HG02763 (cell line): Measurements from ENCODE around the gene ANXA8.
"Not testable (repeated sequence)": the region's sequence is repeated elsewhere in the genome, so short reads cannot be mapped to it uniquely, and the experiment has no call there.

Experiments used
- ATAC-seq: cut with Tn5 transposase; IDR thresholded peaks from one replicate; pipeline ENCODE4 v1.9.1; 2021; ENCODE audit warnings: mild to moderate bottlenecking, moderate library complexity; ENCODE audit not compliant: unreplicated experiment

ANXA8 gene

GRCh38 chr10:47483923-47484322 lies at the start of gene ANXA8:
ANXA8 (minus strand) TSS chr10:47484115; CDS start chr10:47483933, 182 bp downstream.
- ATAC-seq, result not testable (repeated sequence)

DNA sequence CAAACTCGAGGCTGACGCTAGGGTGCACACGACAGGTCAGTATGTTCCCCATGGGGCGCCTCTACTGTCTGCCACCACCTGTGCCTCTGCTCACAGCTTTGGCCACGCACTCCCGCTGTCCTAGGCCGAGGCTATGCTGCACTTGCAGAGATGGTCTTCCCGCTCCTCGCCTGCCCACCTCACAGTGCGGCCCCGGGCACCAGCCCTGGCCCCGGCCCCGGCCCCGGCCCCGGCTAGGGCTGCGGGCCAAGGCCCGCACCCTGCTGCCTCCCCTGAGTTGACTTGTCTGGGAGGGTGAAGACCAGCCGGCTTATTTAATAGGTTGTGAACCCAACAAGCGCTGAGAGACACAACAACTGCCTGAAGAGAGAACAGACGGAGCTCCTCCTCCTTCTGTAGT lies 39.6 kb upstream of the ANXA8 start, which contains the start of gene AGAP9:
AGAP9 (minus strand) TSS at position 164 of the 400 bp plus-strand sequence; CDS start at position 52, 112 bp downstream.
- not testable (repeated sequence) for ATAC-seq

DNA sequence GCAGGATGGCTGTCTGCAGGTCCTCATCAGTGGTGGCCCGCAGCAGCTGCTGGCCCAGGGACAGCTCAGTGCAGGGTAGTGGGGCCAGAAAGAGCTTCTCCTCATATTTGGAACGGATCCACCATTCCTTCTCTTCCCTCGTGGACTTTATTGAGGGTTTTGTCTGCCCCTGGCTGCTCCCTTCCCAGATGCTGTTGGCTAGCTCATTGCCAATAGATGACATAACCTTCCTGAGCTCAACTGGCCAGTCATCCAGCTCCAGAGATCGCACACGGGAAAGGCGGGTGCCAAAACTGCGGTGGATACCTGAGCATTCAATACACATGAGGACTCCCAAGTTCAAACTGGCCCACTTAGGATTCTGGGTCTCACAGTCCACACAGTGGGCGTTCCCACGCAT lies 18.4 kb upstream of the ANXA8 start:
- not testable (repeated sequence) for ATAC-seq

DNA sequence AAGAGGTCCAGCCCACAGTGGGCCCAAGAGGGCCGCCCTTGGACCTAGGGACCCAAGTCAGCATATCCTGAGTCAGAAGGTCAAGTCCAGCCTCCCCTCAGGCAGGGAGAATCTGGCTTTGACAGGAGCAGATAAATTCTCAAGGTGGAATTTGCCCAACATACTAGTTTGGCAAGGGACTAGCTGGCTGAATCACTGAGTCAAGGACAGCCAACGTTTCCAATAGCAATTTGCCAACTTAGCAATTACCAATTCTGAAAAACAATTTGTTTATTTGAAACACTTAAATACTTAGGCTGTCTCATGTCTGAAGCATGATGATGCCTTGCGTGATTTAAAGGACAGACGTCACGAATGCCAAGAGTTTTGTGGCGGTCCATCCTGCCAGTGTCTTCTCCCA lies 10.3 kb upstream of the ANXA8 start:
- not testable (repeated sequence) for ATAC-seq

- not testable (repeated sequence) for ATAC-seq
Measured at GRCh38 chr10:47491600-47491999, 7.7 kb upstream of the ANXA8 start, which contains the start of gene FAM25G. FAM25G (minus strand) TSS chr10:47491700; CDS start chr10:47491674, 26 bp downstream.

- not testable (repeated sequence) for ATAC-seq
Measured at GRCh38 chr10:47489630-47490029, 5.7 kb upstream of the ANXA8 start.

- not testable (repeated sequence) for ATAC-seq
Measured at GRCh38 chr10:47485943-47486342, 2.0 kb upstream of the ANXA8 start.

DNA sequence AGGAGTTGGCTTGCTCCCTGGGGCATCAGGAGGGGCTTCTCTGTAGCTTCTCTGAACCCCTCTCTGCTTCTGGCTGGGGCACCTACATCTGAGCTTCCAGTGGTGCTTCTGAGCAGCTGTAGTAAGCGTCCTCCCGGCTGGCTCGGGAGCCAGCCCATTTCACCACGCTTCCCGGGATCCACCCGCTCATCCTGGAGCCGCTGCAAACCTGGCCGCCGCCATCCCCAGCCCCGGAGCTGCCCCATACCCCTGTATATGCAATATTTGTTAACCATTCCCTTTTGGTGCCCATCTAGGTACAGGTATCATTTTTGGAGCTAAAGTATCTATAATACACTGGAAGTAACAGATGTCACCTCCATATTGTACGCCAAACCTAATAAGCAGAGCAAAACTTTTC lies 871 bp upstream of the ANXA8 start:
- not testable (repeated sequence) for ATAC-seq

DNA sequence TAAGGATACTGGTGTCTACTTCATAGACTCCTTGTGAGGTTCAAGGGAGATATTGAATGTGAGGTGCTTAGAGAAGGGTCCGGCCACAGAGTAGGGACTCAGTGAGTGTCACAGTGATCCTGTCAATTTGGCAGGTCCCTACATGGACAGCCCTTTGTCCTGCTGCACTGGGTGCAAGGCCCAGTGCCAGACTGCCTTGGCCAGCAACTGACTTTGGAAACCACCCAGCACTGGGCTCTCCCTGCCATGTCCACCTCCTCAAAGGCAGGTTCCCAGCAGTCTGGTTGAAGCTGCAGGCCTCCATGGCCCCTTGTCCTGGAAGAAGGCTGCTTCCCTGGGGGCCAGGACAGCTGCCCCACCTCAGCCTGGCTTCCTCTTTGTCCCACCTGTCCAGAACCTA lies 1.5 kb downstream of the ANXA8 start:
- ATAC-seq, result not testable (repeated sequence)

DNA sequence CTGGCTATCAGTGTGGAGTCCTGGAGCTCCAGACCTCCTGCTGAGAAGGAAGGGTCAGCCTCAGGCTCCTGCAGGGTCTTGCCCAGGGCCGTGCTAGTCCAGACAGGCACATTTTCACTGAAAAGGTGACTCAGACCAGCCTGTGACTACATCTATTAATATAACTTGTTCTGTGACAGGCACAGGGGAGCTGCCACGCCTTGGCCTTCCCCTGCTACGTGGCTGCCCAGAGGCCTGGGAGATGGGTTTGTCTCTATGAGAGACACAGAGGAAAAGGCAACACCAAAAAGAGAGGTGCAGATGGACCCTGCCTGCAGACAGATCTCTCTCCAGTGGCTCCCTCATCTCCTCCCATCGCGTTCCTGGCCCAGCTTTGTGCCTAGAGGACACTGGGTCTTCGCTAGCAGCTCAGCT lies 2.1 kb downstream of the ANXA8 start:
- ATAC-seq, result not testable (repeated sequence)

DNA sequence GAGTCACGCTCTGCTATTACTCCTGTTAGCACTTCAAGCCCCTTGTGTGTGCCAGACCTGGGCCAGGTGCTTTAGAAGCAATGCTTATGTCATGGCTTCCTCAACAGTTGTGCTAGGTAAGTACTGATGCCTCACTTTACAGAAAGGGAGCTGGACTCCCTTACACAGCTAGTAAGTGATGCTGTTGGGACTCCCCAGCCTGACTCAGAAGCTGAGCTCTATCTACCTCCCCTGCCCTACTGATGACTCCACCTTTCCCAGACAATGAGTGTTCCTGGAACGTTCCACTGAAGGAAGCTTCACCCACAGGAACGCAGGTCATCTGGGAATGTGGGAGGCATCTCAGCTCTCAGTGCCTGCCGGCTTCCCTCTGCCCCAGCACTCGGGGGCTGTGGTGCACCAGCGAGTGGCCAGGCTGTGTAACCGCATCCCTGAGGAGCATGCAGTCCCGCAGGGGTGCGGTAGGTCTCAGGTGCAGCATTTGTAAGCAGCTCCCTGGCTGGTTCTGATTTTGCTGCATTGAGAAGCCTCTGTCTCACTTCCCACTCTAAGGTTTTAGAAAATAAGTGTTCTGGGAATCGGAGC lies 2.6 kb downstream of the ANXA8 start:
- ATAC-seq, result not testable (repeated sequence)

GRCh38 chr10:47480133-47480532 lies 3.8 kb downstream of the ANXA8 start:
- not testable (repeated sequence) for ATAC-seq

GRCh38 chr10:47478114-47478513 lies 5.8 kb downstream of the ANXA8 start:
- ATAC-seq, result not testable (repeated sequence)

DNA sequence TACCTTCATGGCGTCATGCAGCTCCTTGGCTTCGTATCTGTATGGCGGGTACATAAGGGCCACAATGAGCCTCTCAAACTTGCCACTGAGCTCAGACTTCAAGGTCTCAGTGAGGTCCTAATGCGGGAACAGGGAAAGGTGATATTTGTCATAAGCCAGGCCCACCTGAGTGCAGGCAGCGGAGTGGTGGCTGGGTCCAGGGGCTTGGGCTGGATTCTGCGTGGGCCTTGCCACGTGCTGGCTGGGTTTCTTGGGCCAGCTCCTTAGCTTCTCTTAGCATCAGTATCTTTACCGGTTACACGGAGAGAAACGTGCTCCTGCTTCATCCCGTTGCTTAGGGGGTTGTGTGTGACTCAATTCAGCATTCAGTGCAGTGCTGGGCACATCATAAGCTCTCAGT lies 6.8 kb downstream of the ANXA8 start:
- ATAC-seq, result not testable (repeated sequence)

GRCh38 chr10:47475101-47475500 lies 8.8 kb downstream of the ANXA8 start:
- not testable (repeated sequence) for ATAC-seq

DNA sequence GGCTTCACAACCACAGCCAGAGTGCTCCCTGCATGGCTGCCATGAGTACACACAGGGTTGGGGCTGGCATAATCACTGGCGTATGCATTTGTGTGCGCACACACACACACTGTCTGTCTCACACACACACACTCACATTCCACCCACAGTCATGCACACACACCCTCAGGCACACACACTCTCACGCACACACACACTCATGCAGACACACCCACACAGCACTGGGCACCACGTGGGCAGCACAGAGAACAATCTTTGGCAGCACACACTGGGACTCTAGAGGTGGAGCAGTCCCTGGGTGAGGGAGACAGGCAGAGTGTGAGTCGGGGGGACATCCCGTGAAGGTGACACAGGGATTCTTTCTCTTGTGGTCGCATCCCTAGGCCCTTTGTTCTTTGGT lies 10.4 kb downstream of the ANXA8 start:
- not testable (repeated sequence) for ATAC-seq

DNA sequence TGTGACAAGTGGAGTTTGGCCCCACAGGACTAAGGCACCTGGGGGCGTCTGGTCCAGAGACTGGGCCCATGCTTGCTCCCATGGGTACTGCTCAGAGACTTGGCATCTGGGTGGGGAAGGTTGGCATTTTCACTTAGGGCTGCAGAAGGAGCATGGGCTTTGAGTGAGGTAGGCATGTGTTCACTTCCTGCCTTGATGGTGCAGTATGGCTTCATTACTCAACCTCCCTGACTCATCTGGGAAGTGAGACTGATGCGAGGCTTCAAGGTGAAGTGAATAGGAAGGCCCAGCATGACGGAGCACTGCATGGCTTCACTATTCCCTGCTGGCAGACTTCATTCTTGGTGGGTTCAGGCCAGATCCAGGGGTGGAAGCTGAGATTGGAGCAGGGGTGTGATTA lies 11.3 kb downstream of the ANXA8 start:
- ATAC-seq, result peak; percentile 41

DNA sequence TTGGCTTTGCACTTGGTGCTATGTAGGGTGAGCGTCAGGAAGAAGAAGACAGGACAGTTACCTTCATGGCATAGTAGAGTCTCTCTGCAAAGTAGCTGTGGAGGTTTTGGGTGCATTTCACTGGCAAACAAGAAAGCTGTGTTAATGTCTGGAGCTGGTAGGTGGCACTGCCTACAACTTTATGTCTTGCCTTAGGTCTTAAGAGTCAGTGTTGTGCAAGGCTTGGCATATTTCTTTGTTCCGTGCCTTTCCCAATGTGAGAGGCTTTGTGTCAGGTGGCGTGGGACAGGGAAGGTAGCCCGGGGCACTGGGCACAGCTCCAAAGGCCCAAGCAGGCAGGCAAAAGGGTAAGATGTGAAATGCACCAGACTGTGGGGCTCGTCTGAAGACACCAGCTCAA lies 11.8 kb downstream of the ANXA8 start:
- ATAC-seq, result not testable (repeated sequence)

DNA sequence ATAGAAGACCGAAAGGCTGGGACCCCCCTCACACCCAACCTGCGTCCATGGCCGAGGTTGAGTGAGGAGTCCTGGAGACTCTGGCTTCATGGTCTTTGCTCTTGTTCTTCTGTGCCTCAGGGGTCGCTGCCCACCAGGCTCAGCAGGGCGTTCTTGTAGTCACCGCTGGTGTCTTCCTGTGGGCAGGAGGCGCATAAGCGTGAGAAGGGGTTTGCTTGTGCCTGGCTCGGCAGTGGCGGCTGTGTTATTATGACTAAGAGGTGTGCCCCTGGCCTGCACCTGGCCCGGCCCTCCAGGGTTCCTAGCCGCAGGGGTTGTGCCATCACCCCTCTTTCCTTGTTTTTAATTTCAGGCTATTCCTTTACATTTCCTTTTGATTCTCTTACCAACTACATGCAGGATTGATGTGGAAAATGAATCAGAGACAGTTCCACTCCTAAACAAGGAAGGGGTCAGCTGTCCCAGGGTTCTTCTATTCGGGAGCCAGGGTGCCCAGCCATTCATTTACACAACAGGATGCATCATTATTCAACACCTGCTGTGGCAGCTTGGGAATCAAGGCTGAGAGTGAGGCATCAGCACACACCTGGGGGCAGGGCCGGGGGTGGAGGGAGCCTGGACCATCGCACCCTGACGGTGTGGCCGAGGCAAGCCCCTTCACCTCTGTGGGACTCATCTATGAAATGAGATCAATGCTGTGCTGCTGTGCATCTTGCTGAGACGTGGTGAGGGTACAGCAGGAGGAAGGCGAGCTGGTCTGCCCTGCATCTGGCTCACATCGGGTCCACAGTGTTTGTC lies 15.0 kb downstream of the ANXA8 start:
- not testable (repeated sequence) for ATAC-seq

GRCh38 chr10:47467957-47468356 lies 16.0 kb downstream of the ANXA8 start:
- ATAC-seq, result not testable (repeated sequence)

GRCh38 chr10:47467458-47467857 lies 16.5 kb downstream of the ANXA8 start:
- not testable (repeated sequence) for ATAC-seq
